Neuronal stem cell (in vitro differentiated cells): ENCODE data around the gene OPRL1.
"Not testable (repeated sequence)": the region's sequence is repeated elsewhere in the genome, so short reads cannot be mapped to it uniquely, and the experiment has no call there.

ENCODE experiments used
- DNase-seq: peaks from one replicate; pipeline ENCODE4 v3.0.0-alpha.2; 2013; ENCODE audit warnings: low spot score
- H2AFZ ChIP-seq: one replicate; pipeline ENCODE4 v1.6.1; 2013; ENCODE audit warnings: mild to moderate bottlenecking, low read length, inconsistent platforms
- H2AK5ac ChIP-seq: 2 replicates; pipeline ENCODE4 v1.6.1; 2013; ENCODE audit warnings: low read depth, mild to moderate bottlenecking, inconsistent platforms, low read length, moderate library complexity, mixed read lengths
- H2BK120ac ChIP-seq: 2 replicates; pipeline ENCODE4 v1.6.1; 2013; ENCODE audit warnings: low read depth, mild to moderate bottlenecking, inconsistent platforms, low read length, moderate library complexity, mixed read lengths
- H2BK12ac ChIP-seq: one replicate; pipeline ENCODE4 v1.6.1; 2013; ENCODE audit warnings: low read length, inconsistent platforms
- H2BK15ac ChIP-seq: 2 replicates; pipeline ENCODE4 v1.6.1; 2013; ENCODE audit warnings: mild to moderate bottlenecking, low read length, inconsistent platforms, mixed read lengths
- H2BK5ac ChIP-seq: one replicate; pipeline ENCODE4 v1.6.1; 2013; ENCODE audit warnings: inconsistent platforms, mild to moderate bottlenecking, low read length, moderate library complexity
- H3K14ac ChIP-seq: one replicate; pipeline ENCODE4 v1.6.1; 2013; ENCODE audit warnings: low read length, inconsistent platforms
- H3K18ac ChIP-seq: 2 replicates; pipeline ENCODE4 v1.6.1; 2013; ENCODE audit warnings: low read length, inconsistent platforms
- H3K23ac ChIP-seq: 2 replicates; pipeline ENCODE4 v1.6.1; 2013; ENCODE audit warnings: low read depth, mild to moderate bottlenecking, mixed read lengths, low read length, inconsistent platforms; ENCODE audit not compliant: poor library complexity
- H3K27ac ChIP-seq: replicated peaks from 3 replicates; pipeline ENCODE4 v1.5.1; 2013; ENCODE audit warnings: low read length, inconsistent platforms
- H3K27me3 ChIP-seq, 3 experiments: 2 replicates each; pipeline ENCODE4 v1.6.1; 2013; ENCODE audit warnings: low read length in 3 of 3, mild to moderate bottlenecking in 2 of 3, inconsistent platforms in 1 of 3, low read depth in 1 of 3, mixed read lengths in 1 of 3, moderate library complexity in 1 of 3; ENCODE audit not compliant: control insufficient read depth in 3 of 3, insufficient read depth in 3 of 3
- H3K36me3 ChIP-seq, 2 donors: replicated peaks in 1 of 2; 2 replicates each; pipeline ENCODE4 v1.6.1; 2013; ENCODE audit warnings: low read length in 2 of 2; ENCODE audit not compliant: control insufficient read depth in 2 of 2, insufficient read depth in 2 of 2
- H3K4ac ChIP-seq: 2 replicates; pipeline ENCODE4 v1.6.1; 2013; ENCODE audit warnings: inconsistent platforms, mild to moderate bottlenecking, low read length, moderate library complexity
- H3K4me1 ChIP-seq, 2 donors: 1 replicate in 1 of 2; 2 replicates in 1 of 2; pipeline ENCODE4 v1.6.1; 2013; ENCODE audit warnings: low read length in 2 of 2, low read depth in 1 of 2; ENCODE audit not compliant: control insufficient read depth in 2 of 2, insufficient read depth in 1 of 2
- H3K4me2 ChIP-seq: one replicate; pipeline ENCODE4 v1.6.1; 2013; ENCODE audit warnings: mild to moderate bottlenecking, low read length, inconsistent platforms; ENCODE audit not compliant: insufficient read depth, poor library complexity, severe bottlenecking
- H3K4me3 ChIP-seq, 2 donors: 2 replicates each; pipeline ENCODE4 v1.5.1; 2013; ENCODE audit warnings: low read length in 2 of 2, mild to moderate bottlenecking in 2 of 2, inconsistent platforms in 1 of 2, moderate library complexity in 1 of 2
- H3K79me1 ChIP-seq: one replicate; pipeline ENCODE4 v1.6.1; 2013; ENCODE audit warnings: low read depth, mild to moderate bottlenecking, inconsistent platforms, low read length, moderate library complexity
- H3K9ac ChIP-seq: one replicate; pipeline ENCODE4 v1.6.1; 2013; ENCODE audit warnings: mild to moderate bottlenecking, low read depth, low read length, inconsistent platforms; ENCODE audit not compliant: poor library complexity
- H3K9me3 ChIP-seq, 2 donors: replicated peaks in 1 of 2; 2 replicates each; pipeline versions ENCODE3 to v1.6.1; 2013; ENCODE audit warnings: low read length in 2 of 2, mild to moderate bottlenecking in 2 of 2, inconsistent platforms in 1 of 2, low read depth in 1 of 2, mixed read lengths in 1 of 2, moderate library complexity in 1 of 2; ENCODE audit not compliant: control insufficient read depth in 2 of 2, insufficient read depth in 1 of 2
- H4K8ac ChIP-seq: one replicate; pipeline ENCODE4 v1.6.1; 2013; ENCODE audit warnings: low read depth, mild to moderate bottlenecking, inconsistent platforms, low read length, moderate library complexity
- H4K91ac ChIP-seq: one replicate; pipeline ENCODE4 v1.6.1; 2013; ENCODE audit warnings: low read length, low read depth, mild to moderate bottlenecking, inconsistent platforms; ENCODE audit not compliant: poor library complexity
- whole genome bisulfite sequencing, 2 donors: extraction: QIAGEN DNeasy Blood & Tissue Kit; methylation state at CpG; one replicate each; pipeline ENCODE4 v1.1.7; 2013; ENCODE audit warnings: missing lambda C conversion rate in 2 of 2, mixed read lengths in 1 of 2; ENCODE audit not compliant: insufficient read length in 2 of 2, insufficient replicate concordance in 1 of 2; ENCODE audit errors: extremely low coverage in 2 of 2; 5-methylcytosine and 5-hydroxymethylcytosine counted together

OPRL1 gene

DNA sequence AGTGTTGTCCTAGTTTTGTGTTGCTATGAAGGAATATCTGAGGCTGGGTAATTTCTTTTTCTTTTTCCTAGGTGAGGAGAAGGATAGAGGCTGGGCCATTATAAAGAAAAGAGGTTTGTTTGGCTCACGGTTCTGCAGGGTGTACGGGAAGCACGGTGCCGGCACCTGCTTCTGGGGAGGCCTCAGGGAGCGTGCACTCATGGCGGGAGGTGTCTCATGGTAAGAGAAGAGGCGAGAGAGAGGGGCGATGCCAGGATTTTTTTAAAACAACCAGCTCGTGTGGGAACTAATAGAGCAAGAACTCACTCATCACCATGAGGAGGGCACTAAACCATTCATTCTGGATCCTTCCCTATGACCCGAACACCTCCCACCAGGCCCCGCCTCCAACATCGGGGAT, 41.7 kb downstream of the OPRL1 start:
- Histone ChIP-seq H2AFZ (no peak overlapping the region), H3K27ac (no peak overlapping the region), H2BK5ac (no peak overlapping the region), H4K91ac (no peak overlapping the region), H3K9me3 (no peaks in the 10 kb centered on the region), H3K79me1 (no peaks in the 10 kb centered on the region), H3K27me3 (no peaks in the 10 kb centered on the region), H2BK12ac (no peak overlapping the region), H3K36me3 (no peaks in the 10 kb centered on the region), H3K4me3 (no peak overlapping the region), H2BK120ac (no peak overlapping the region), H3K9ac (no peak overlapping the region), H3K23ac (no peak overlapping the region), H3K4me2 (no peak overlapping the region), H3K18ac (no peak overlapping the region), H2BK15ac (no peak overlapping the region), H4K8ac (no peak overlapping the region), H3K4me1 (peaks cover 2 to 4% of the 10 kb centered on the region in 2 donors), H2AK5ac (no peak overlapping the region), H3K14ac (no peak overlapping the region), H3K4ac (no peak overlapping the region)
- WGBS, 2 donors, result no CpG with 5 or more reads among the region's 12 CpGs
- no peak for DNase-seq

DNA sequence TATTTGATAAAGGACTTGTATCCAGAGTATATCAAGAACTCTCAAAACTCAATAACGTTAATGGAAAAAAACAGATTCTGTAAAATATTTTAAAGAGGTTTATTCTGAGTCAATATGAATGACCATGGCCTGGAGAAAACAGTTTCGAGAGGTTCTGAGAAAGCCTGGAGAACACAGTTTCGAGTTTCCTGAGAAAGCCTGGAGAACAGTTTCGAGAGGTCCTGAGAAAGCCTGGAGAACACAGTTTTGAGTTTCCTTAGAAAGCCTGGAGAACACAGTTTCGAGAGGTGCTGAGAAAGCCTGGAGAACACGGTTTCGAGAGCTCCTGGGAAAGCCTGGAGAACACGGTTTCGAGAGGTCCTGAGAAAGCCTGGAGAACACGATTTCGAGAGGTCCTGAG, 43.0 kb downstream of the OPRL1 start:
- H3K4me2 ChIP-seq, H3K79me1 ChIP-seq, H3K27me3 ChIP-seq, H2BK5ac ChIP-seq, H2BK12ac ChIP-seq, H3K4me3 ChIP-seq, H4K8ac ChIP-seq, H4K91ac ChIP-seq, H3K27ac ChIP-seq, DNase-seq, H3K4ac ChIP-seq, H2BK120ac ChIP-seq, H3K14ac ChIP-seq, H3K18ac ChIP-seq, H3K23ac ChIP-seq, H3K36me3 ChIP-seq, H3K4me1 ChIP-seq, H2AK5ac ChIP-seq, H3K9me3 ChIP-seq, H2AFZ ChIP-seq, H3K9ac ChIP-seq, H2BK15ac ChIP-seq: not testable (repeated sequence)
- WGBS, 2 donors, result no CpG with 5 or more reads among the region's 11 CpGs

DNA sequence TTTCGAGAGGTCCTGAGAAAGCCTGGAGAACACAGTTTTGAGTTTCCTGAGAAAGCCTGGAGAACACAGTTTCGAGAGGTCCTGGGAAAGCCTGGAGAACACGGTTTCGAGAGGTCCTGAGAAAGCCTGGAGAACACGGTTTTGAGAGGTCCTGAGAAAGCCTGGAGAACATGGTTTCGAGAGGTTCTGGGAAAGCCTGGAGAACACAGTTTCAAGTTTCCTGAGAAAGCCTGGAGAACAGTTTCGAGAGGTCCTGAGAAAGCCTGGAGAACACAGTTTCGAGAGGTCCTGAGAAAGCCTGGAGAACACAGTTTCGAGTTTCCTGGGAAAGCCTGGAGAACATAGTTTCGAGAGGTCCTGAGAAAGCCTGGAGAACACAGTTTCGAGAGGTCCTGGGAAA, 43.6 kb downstream of the OPRL1 start:
- not testable (repeated sequence) for H3K23ac ChIP-seq, H3K4ac ChIP-seq, H3K14ac ChIP-seq, H3K36me3 ChIP-seq, H3K4me3 ChIP-seq, H3K4me1 ChIP-seq, H2AK5ac ChIP-seq, H4K91ac ChIP-seq, H2BK5ac ChIP-seq, H3K4me2 ChIP-seq, H3K27me3 ChIP-seq, H3K9ac ChIP-seq, H3K18ac ChIP-seq, H3K79me1 ChIP-seq, H3K27ac ChIP-seq, H2AFZ ChIP-seq, H3K9me3 ChIP-seq, H2BK120ac ChIP-seq, H4K8ac ChIP-seq, H2BK15ac ChIP-seq, H2BK12ac ChIP-seq, DNase-seq
- no CpG with 5 or more reads among the region's 11 CpGs for WGBS, 2 donors

DNA sequence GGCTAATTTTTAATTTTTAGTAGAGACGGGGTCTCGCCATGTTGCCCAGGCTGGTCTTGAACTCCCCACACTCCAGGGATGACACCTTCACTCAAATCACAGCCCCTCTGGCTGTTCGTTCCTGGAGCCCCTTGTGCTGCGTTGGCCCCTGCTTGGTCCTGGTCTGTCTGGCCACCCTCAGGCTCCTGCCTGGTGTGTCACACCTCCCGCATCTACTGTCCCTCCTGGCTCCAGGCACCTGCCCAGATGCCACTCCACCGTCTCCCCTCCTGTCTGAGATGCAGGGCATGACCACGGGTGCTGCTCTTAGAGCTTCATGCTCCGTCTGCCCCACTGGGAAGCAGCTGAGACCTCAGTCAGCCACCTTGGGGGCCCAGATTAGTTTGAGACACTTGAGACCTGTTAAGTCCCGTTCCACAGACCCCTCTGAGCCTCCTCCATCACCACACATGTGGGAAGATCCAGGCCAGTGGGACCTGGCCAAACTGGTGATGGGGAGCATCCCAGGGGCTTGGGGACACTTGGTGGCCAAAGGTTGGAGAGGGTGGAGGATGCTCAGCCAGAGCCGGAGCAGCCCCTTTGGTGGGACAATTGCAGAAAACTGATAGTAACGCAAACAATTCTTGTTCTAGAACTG, 49.4 kb downstream of the OPRL1 start:
- H3K27me3 ChIP-seq, result no peaks in the 10 kb centered on the region
- peak overlapping the region; percentile 39 for H3K9ac ChIP-seq
- no peak overlapping the region for H3K4me3 ChIP-seq
- peaks cover 0 to 6% of the 10 kb centered on the region in 2 donors for H3K4me1 ChIP-seq
- no peak overlapping the region for H2AK5ac ChIP-seq
- H2BK5ac ChIP-seq, result no peak overlapping the region
- H3K36me3 ChIP-seq, result no peaks in the 10 kb centered on the region
- H2BK12ac ChIP-seq, result no peak overlapping the region
- WGBS, 2 donors, result no CpG with 5 or more reads among the region's 11 CpGs
- H3K27ac ChIP-seq, result no peak overlapping the region
- no peak overlapping the region for H2BK15ac ChIP-seq
- no peak overlapping the region for H2BK120ac ChIP-seq
- DNase-seq, result no peak
- no peaks in the 10 kb centered on the region for H3K9me3 ChIP-seq
- no peak overlapping the region for H4K91ac ChIP-seq
- peak overlapping the region; percentile 68 for H3K18ac ChIP-seq
- H3K23ac ChIP-seq, result no peak overlapping the region
- H3K79me1 ChIP-seq, result no peaks in the 10 kb centered on the region
- H3K4me2 ChIP-seq, result no peak overlapping the region
- no peak overlapping the region for H4K8ac ChIP-seq
- H3K14ac ChIP-seq, result no peak overlapping the region
- no peak overlapping the region for H3K4ac ChIP-seq
- H2AFZ ChIP-seq, result no peak overlapping the region
